Renal pelvis (tissue), 12 donors: ENCODE data around the gene PSEN2. TPM values are rescaled to one million over a fixed set of nuclear protein-coding genes. Genes with fewer than 3 reads are reported as not detected.
"Not testable (repeated sequence)": the region's sequence is repeated elsewhere in the genome, so short reads cannot be mapped to it uniquely, and the experiment has no call there.

ENCODE experiments used
- DNase-seq: peaks from one replicate; pipeline ENCODE4 v3.0.0-alpha.2; 2013
- long read RNA-seq, 16 experiments: transcript quantifications; one replicate each; lab custom pipeline, GENCODE V29; 2026
- polyA plus RNA-seq, 3 donors: library from polyadenylated mRNA; unstranded; fragments of 120-200 nt; gene quantifications; one replicate each; pipeline ENCODE4 v1.2.1, GENCODE V29; 2013; ENCODE audit not compliant: insufficient read length in 3 of 3

PSEN2 gene
- 10 to 100 TPM; 15.7 to 20.8 (median 20.3) TPM for polyA plus RNA-seq
- long read RNA-seq, donor 1, partial matches to known transcripts = 0 of 1 reads
- long read RNA-seq, donor 1, other reads (novel, unspliced or antisense) = 0 of 1 reads
- long read RNA-seq, donor 2, partial matches to known transcripts = 0 of 2 reads
- long read RNA-seq, donor 2, other reads (novel, unspliced or antisense) = 0 of 2 reads
- long read RNA-seq, donor 3 = 0 reads
- long read RNA-seq, donor 4, partial matches to known transcripts = 0 of 1 reads
- long read RNA-seq, donor 4, other reads (novel, unspliced or antisense) = 0 of 1 reads
- long read RNA-seq, donor 5, partial matches to known transcripts = 0 of 1 reads
- long read RNA-seq, donor 5, other reads (novel, unspliced or antisense) = 0 of 1 reads
- long read RNA-seq, donor 6, partial matches to known transcripts = 5 of 6 reads
- long read RNA-seq, donor 6, other reads (novel, unspliced or antisense) = 0 of 6 reads
- long read RNA-seq, donor 7, partial matches to known transcripts = 0 of 3 reads
- long read RNA-seq, donor 7, other reads (novel, unspliced or antisense) = 0 of 3 reads
- long read RNA-seq, donor 8 = 0 reads
- long read RNA-seq, donor 9, partial matches to known transcripts = 0 of 2 reads
- long read RNA-seq, donor 9, other reads (novel, unspliced or antisense) = 0 of 2 reads
- long read RNA-seq, donor 10, partial matches to known transcripts = 0 of 2 reads
- long read RNA-seq, donor 10, other reads (novel, unspliced or antisense) = 0 of 2 reads
- long read RNA-seq, donor 11, partial matches to known transcripts = 0 of 1 reads
- long read RNA-seq, donor 11, other reads (novel, unspliced or antisense) = 0 of 1 reads
- long read RNA-seq, donor 12, partial matches to known transcripts = 0 of 2 reads
- long read RNA-seq, donor 12, other reads (novel, unspliced or antisense) = 0 of 2 reads
- long read RNA-seq, donor 13 = 0 reads
- long read RNA-seq, donor 14 = 0 reads
- long read RNA-seq, donor 15, partial matches to known transcripts = 5 of 8 reads
- long read RNA-seq, donor 15, other reads (novel, unspliced or antisense) = 0 of 8 reads
- long read RNA-seq, donor 16, partial matches to known transcripts = 0 of 1 reads
- long read RNA-seq, donor 16, other reads (novel, unspliced or antisense) = 0 of 1 reads

GRCh38 chr1:226870401-226871279 lies at the start of gene PSEN2:
PSEN2 (plus strand) TSS chr1:226870616; CDS start chr1:226881908, 11,292 bp downstream.
- no peak for DNase-seq

- peak; percentile 77 for DNase-seq
These were observed 49.3 kb upstream of the PSEN2 start for GRCh38 chr1:226820941-226821718.

- DNase-seq = peak; percentile 51
These were observed 48.7 kb upstream of the PSEN2 start for GRCh38 chr1:226821719-226822085.

GRCh38 chr1:226823643-226824042 lies 46.8 kb upstream of the PSEN2 start:
- DNase-seq = no peak

- DNase-seq = no peak
These were observed 45.2 kb upstream of the PSEN2 start for GRCh38 chr1:226825037-226825745.

GRCh38 chr1:226825746-226826100 lies 44.7 kb upstream of the PSEN2 start:
- DNase-seq = no peak

GRCh38 chr1:226826479-226827261 lies 43.7 kb upstream of the PSEN2 start:
- DNase-seq = no peak

- no peak for DNase-seq
These were observed 43.0 kb upstream of the PSEN2 start for GRCh38 chr1:226827458-226827857.

GRCh38 chr1:226827968-226828513 lies 42.4 kb upstream of the PSEN2 start:
- peak; percentile 91 for DNase-seq

GRCh38 chr1:226829105-226829504 lies 41.3 kb upstream of the PSEN2 start:
- no peak for DNase-seq

GRCh38 chr1:226831953-226832352 lies 38.5 kb upstream of the PSEN2 start:
- no peak for DNase-seq

- DNase-seq = no peak
These were observed 37.8 kb upstream of the PSEN2 start for GRCh38 chr1:226832613-226833012.

GRCh38 chr1:226834179-226834578 lies 36.2 kb upstream of the PSEN2 start:
- DNase-seq = not testable (repeated sequence)

- DNase-seq = not testable (repeated sequence)
These were observed 35.0 kb upstream of the PSEN2 start for GRCh38 chr1:226835396-226835795.

GRCh38 chr1:226837966-226838365 lies 32.5 kb upstream of the PSEN2 start:
- DNase-seq = not testable (repeated sequence)

- DNase-seq = no peak
These were observed 32.0 kb upstream of the PSEN2 start for GRCh38 chr1:226838456-226838855.

- no peak for DNase-seq
These were observed 24.8 kb upstream of the PSEN2 start for GRCh38 chr1:226845624-226846023.

- DNase-seq = no peak
These were observed 23.6 kb upstream of the PSEN2 start for GRCh38 chr1:226846786-226847185.

- DNase-seq = not testable (repeated sequence)
These were observed 15.9 kb upstream of the PSEN2 start for GRCh38 chr1:226854548-226854947.
